ENCODE data around the gene PARP16.

The PARP16 gene

GRCh38 chr15:65286704-65287519 lies at the start of gene PARP16:
Gene PARP16, minus strand, starts transcription at chr15:65286883. Its CDS starts 457 bp downstream, at chr15:65286426.
- peak; percentile 72 to 87 (median 85) for DNase-seq (ENCODE audit: low read depth in 3 of 3, low spot score in 1 of 3)

GRCh38 chr15:65335278-65336055 lies 48.8 kb upstream of the PARP16 start:
- no peak for DNase-seq (ENCODE audit: low read depth in 3 of 3, low spot score in 1 of 3)

- DNase-seq (ENCODE audit: low read depth in 3 of 3, low spot score in 1 of 3) = no peak
Measured at GRCh38 chr15:65334586-65335231, 48.0 kb upstream of the PARP16 start.

- no peak for DNase-seq (ENCODE audit: low read depth in 3 of 3, low spot score in 1 of 3)
Measured at GRCh38 chr15:65333856-65334255, 47.2 kb upstream of the PARP16 start.

GRCh38 chr15:65333148-65333820 lies 46.6 kb upstream of the PARP16 start:
- DNase-seq (ENCODE audit: low read depth in 3 of 3, low spot score in 1 of 3) = no peak

GRCh38 chr15:65332391-65333147 lies 45.9 kb upstream of the PARP16 start:
- DNase-seq (ENCODE audit: low read depth in 3 of 3, low spot score in 1 of 3) = no peak

- DNase-seq (ENCODE audit: low read depth in 3 of 3, low spot score in 1 of 3) = no peak
Measured at GRCh38 chr15:65331811-65332210, 45.1 kb upstream of the PARP16 start.

GRCh38 chr15:65330934-65331645 lies 44.4 kb upstream of the PARP16 start:
- no peak for DNase-seq (ENCODE audit: low read depth in 3 of 3, low spot score in 1 of 3)

GRCh38 chr15:65329984-65330735 lies 43.5 kb upstream of the PARP16 start:
- no peak for DNase-seq (ENCODE audit: low read depth in 3 of 3, low spot score in 1 of 3)

GRCh38 chr15:65329288-65329983 lies 42.8 kb upstream of the PARP16 start:
- DNase-seq (ENCODE audit: low read depth in 3 of 3, low spot score in 1 of 3) = no peak

GRCh38 chr15:65328506-65329287 lies 42.0 kb upstream of the PARP16 start:
- DNase-seq (ENCODE audit: low read depth in 3 of 3, low spot score in 1 of 3) = no peak

GRCh38 chr15:65327651-65328393 lies 41.1 kb upstream of the PARP16 start:
- DNase-seq (ENCODE audit: low read depth in 3 of 3, low spot score in 1 of 3) = no peak

GRCh38 chr15:65326818-65327217 lies 40.1 kb upstream of the PARP16 start:
- no peak for DNase-seq (ENCODE audit: low read depth in 3 of 3, low spot score in 1 of 3)

GRCh38 chr15:65326117-65326526 lies 39.4 kb upstream of the PARP16 start:
- no peak for DNase-seq (ENCODE audit: low read depth in 3 of 3, low spot score in 1 of 3)

GRCh38 chr15:65323071-65323511 lies 36.4 kb upstream of the PARP16 start:
- DNase-seq (ENCODE audit: low read depth in 3 of 3, low spot score in 1 of 3) = no peak

GRCh38 chr15:65318870-65319356 lies 32.2 kb upstream of the PARP16 start:
- peak; percentile 40 to 61 (median 54) for DNase-seq (ENCODE audit: low read depth in 3 of 3, low spot score in 1 of 3)
